IPS-20b (cell line): Measurements from ENCODE around the gene ADGRD2.

Source experiments
- H3K27ac ChIP-seq: one replicate; pipeline ENCODE4 v1.5.1; 2013; ENCODE audit warnings: low read length
- H3K27me3 ChIP-seq: 2 replicates; pipeline ENCODE4 v1.6.1; 2013; ENCODE audit warnings: mild to moderate bottlenecking, low read length, inconsistent platforms; ENCODE audit not compliant: insufficient read depth
- H3K36me3 ChIP-seq: 2 replicates; pipeline ENCODE4 v1.6.1; 2013; ENCODE audit warnings: low read depth, mild to moderate bottlenecking, inconsistent platforms, low read length, moderate library complexity; ENCODE audit not compliant: insufficient read depth
- H3K4me1 ChIP-seq: 2 replicates; pipeline ENCODE4 v1.6.1; 2013; ENCODE audit warnings: mild to moderate bottlenecking, control low read depth, inconsistent platforms, low read length, moderate library complexity; ENCODE audit not compliant: insufficient read depth
- H3K4me3 ChIP-seq: 2 replicates; pipeline ENCODE4 v1.5.1; 2013; ENCODE audit warnings: mild to moderate bottlenecking, low read length, inconsistent platforms
- H3K9ac ChIP-seq: 2 replicates; pipeline ENCODE4 v1.6.1; 2013; ENCODE audit warnings: low read depth, mild to moderate bottlenecking, inconsistent platforms, low read length, moderate library complexity
- H3K9me3 ChIP-seq: 2 replicates; pipeline ENCODE4 v1.6.1; 2013; ENCODE audit warnings: mild to moderate bottlenecking, low read depth, low read length, inconsistent platforms; ENCODE audit not compliant: insufficient read depth

The ADGRD2 gene

GRCh38 chr9:124439686-124440243, 10.5 kb upstream of the ADGRD2 start:
- no peaks in the 10 kb centered on the region for H3K27me3 ChIP-seq
- no peaks in the 10 kb centered on the region for H3K4me1 ChIP-seq
- H3K36me3 ChIP-seq: no peaks in the 10 kb centered on the region

GRCh38 chr9:124440786-124441185, 9.5 kb upstream of the ADGRD2 start:
- Histone ChIP-seq H3K27ac (no peak overlapping the region), H3K27me3 (no peaks in the 10 kb centered on the region), H3K9ac (no peak overlapping the region), H3K9me3 (no peaks in the 10 kb centered on the region), H3K4me3 (no peak overlapping the region), H3K36me3 (no peaks in the 10 kb centered on the region), H3K4me1 (no peaks in the 10 kb centered on the region)

More at GRCh38 chr9:124439686-124440243, 10.5 kb upstream of the ADGRD2 start:
- no peak overlapping the region for H3K4me3 ChIP-seq
- H3K27ac ChIP-seq: no peak overlapping the region
- no peak overlapping the region for H3K9ac ChIP-seq
- H3K9me3 ChIP-seq: no peaks in the 10 kb centered on the region

- Histone ChIP-seq H3K36me3 (no peaks in the 10 kb centered on the region), H3K9me3 (no peaks in the 10 kb centered on the region), H3K9ac (no peak overlapping the region), H3K4me1 (no peaks in the 10 kb centered on the region), H3K4me3 (no peak overlapping the region), H3K27ac (no peak overlapping the region), H3K27me3 (no peaks in the 10 kb centered on the region)
Measured at GRCh38 chr9:124441291-124441690, 9.0 kb upstream of the ADGRD2 start.

GRCh38 chr9:124442379-124442778, 7.9 kb upstream of the ADGRD2 start:
- Histone ChIP-seq H3K9me3 (no peaks in the 10 kb centered on the region), H3K4me1 (no peaks in the 10 kb centered on the region), H3K4me3 (no peak overlapping the region), H3K36me3 (no peaks in the 10 kb centered on the region), H3K27me3 (no peaks in the 10 kb centered on the region), H3K9ac (no peak overlapping the region), H3K27ac (no peak overlapping the region)

- Histone ChIP-seq H3K36me3 (no peaks in the 10 kb centered on the region), H3K27ac (no peak overlapping the region), H3K4me3 (no peak overlapping the region), H3K9ac (no peak overlapping the region), H3K27me3 (no peaks in the 10 kb centered on the region), H3K9me3 (no peaks in the 10 kb centered on the region), H3K4me1 (no peaks in the 10 kb centered on the region)
Measured at GRCh38 chr9:124442826-124443225, 7.4 kb upstream of the ADGRD2 start.

- no peaks in the 10 kb centered on the region for H3K4me1 ChIP-seq
- no peak overlapping the region for H3K9ac ChIP-seq
- no peak overlapping the region for H3K27ac ChIP-seq
- no peaks in the 10 kb centered on the region for H3K9me3 ChIP-seq
- no peak overlapping the region for H3K4me3 ChIP-seq
- no peaks in the 10 kb centered on the region for H3K27me3 ChIP-seq
- no peaks in the 10 kb centered on the region for H3K36me3 ChIP-seq
Measured at GRCh38 chr9:124443625-124444024, 6.6 kb upstream of the ADGRD2 start.

- no peaks in the 10 kb centered on the region for H3K27me3 ChIP-seq
- H3K4me3 ChIP-seq: no peak overlapping the region
- H3K9me3 ChIP-seq: no peaks in the 10 kb centered on the region
- H3K9ac ChIP-seq: no peak overlapping the region
- no peaks in the 10 kb centered on the region for H3K4me1 ChIP-seq
- no peak overlapping the region for H3K27ac ChIP-seq
- no peaks in the 10 kb centered on the region for H3K36me3 ChIP-seq
Measured at GRCh38 chr9:124444166-124444565, 6.1 kb upstream of the ADGRD2 start.

GRCh38 chr9:124447297-124447661, 3.0 kb upstream of the ADGRD2 start:
- no peak overlapping the region for H3K9ac ChIP-seq
- H3K27me3 ChIP-seq: peaks cover 19% of the 10 kb centered on the region
- no peaks in the 10 kb centered on the region for H3K36me3 ChIP-seq
- no peak overlapping the region for H3K27ac ChIP-seq
- no peak overlapping the region for H3K4me3 ChIP-seq
- H3K4me1 ChIP-seq: peaks cover 4% of the 10 kb centered on the region; the same call in 1 of the 2 replicates
- H3K9me3 ChIP-seq: no peaks in the 10 kb centered on the region

- peaks cover 26% of the 10 kb centered on the region for H3K27me3 ChIP-seq
- H3K9ac ChIP-seq: no peak overlapping the region
Measured at GRCh38 chr9:124448019-124448418, 2.2 kb upstream of the ADGRD2 start.

GRCh38 chr9:124449381-124450151, 685 bp upstream of the ADGRD2 start:
- no peak overlapping the region for H3K4me3 ChIP-seq
- H3K27ac ChIP-seq: no peak overlapping the region
- H3K36me3 ChIP-seq: no peaks in the 10 kb centered on the region
- H3K27me3 ChIP-seq: peaks cover 39% of the 10 kb centered on the region
- peaks cover 4% of the 10 kb centered on the region; the same call in 1 of the 2 replicates for H3K4me1 ChIP-seq
- H3K9me3 ChIP-seq: no peaks in the 10 kb centered on the region
- no peak overlapping the region for H3K9ac ChIP-seq

More at GRCh38 chr9:124448019-124448418, 2.2 kb upstream of the ADGRD2 start:
- H3K9me3 ChIP-seq: no peaks in the 10 kb centered on the region
- peaks cover 4% of the 10 kb centered on the region; the same call in 1 of the 2 replicates for H3K4me1 ChIP-seq
- H3K27ac ChIP-seq: no peak overlapping the region
- no peak overlapping the region for H3K4me3 ChIP-seq
- no peaks in the 10 kb centered on the region for H3K36me3 ChIP-seq

- Histone ChIP-seq H3K4me1 (peaks cover 4% of the 10 kb centered on the region; the same call in 1 of the 2 replicates), H3K4me3 (peak overlapping the region; percentile 71), H3K36me3 (no peaks in the 10 kb centered on the region), H3K9ac (peak overlapping the region; percentile 54; the same call in 1 of the 2 replicates), H3K27me3 (peaks cover 39% of the 10 kb centered on the region), H3K9me3 (no peaks in the 10 kb centered on the region), H3K27ac (no peak overlapping the region)
Measured at GRCh38 chr9:124450931-124451661, 845 bp downstream of the ADGRD2 start.
